Kidney (tissue), 14 donors: ENCODE data around the gene SOX5. TPM values are rescaled to one million over a fixed set of nuclear protein-coding genes. Genes with fewer than 3 reads are reported as not detected.
A peak's percentile ranks its signal among the peaks of the same experiment; 100 is the strongest.

ENCODE experiments used
- DNase-seq, 5 donors: peaks; one replicate each; pipeline ENCODE4 v3.0.0-alpha.2; 2013 to 2020
- FAIRE-seq: peaks from 2 replicates; lab custom pipeline; 2012; peaks lifted over from hg19 to GRCh38; lab: Jason Lieb, UNC
- H3K27ac ChIP-seq, 2 donors: one replicate each; pipeline ENCODE4 v1.7.0; 2013; ENCODE audit warnings: low read depth in 2 of 2, low read length in 2 of 2, inconsistent platforms in 1 of 2
- H3K27me3 ChIP-seq: one replicate; pipeline ENCODE4 v1.7.1; 2013; ENCODE audit warnings: low read length, inconsistent platforms; ENCODE audit not compliant: control insufficient read depth, insufficient read depth
- H3K36me3 ChIP-seq, 3 donors: one replicate each; pipeline versions ENCODE4 v1.7.0 to v1.7.1; 2013; ENCODE audit warnings: low read length in 3 of 3, control low read depth in 1 of 3, inconsistent platforms in 1 of 3; ENCODE audit not compliant: insufficient read depth in 3 of 3, control insufficient read depth in 2 of 3
- H3K4me1 ChIP-seq, 3 donors: one replicate each; pipeline versions ENCODE4 v1.7.0 to v1.7.1; 2013; ENCODE audit warnings: low read length in 3 of 3, inconsistent platforms in 1 of 3, low read depth in 1 of 3; ENCODE audit not compliant: control insufficient read depth in 2 of 3, insufficient read depth in 2 of 3
- H3K4me3 ChIP-seq, 3 donors: one replicate each; pipeline versions ENCODE4 v1.7.0 to v1.8.1; 2013; ENCODE audit warnings: low read length in 3 of 3, control low read depth in 1 of 3, inconsistent platforms in 1 of 3
- H3K9ac ChIP-seq, 3 donors: one replicate each; pipeline versions ENCODE4 v1.7.0 to v1.7.1; 2013; ENCODE audit warnings: low read length in 3 of 3, control low read depth in 1 of 3, inconsistent platforms in 1 of 3
- H3K9me3 ChIP-seq, 3 donors: one replicate each; pipeline versions ENCODE4 v1.7.0 to v1.7.1; 2013; ENCODE audit warnings: low read length in 3 of 3, control low read depth in 1 of 3, inconsistent platforms in 1 of 3; ENCODE audit not compliant: control insufficient read depth in 2 of 3, insufficient read depth in 1 of 3
- intact Hi-C: fragments of 100-400 bp; cut with DNase I; formaldehyde crosslinking; loops from one replicate; pipeline ENCODE4 v1.11.1; 2022
- polyA plus RNA-seq: library from polyadenylated mRNA; stranded (reverse); fragments of 350-450 nt; fragmentation: Illumina TruSeq; extraction: RNeasy Lipid Tissue Mini Kit (QIAGEN cat#74804); gene quantifications from one replicate; pipeline ENCODE4 v1.2.3, GENCODE V29; 2014; ENCODE audit warnings: low read depth, low replicate concordance; ENCODE audit not compliant: insufficient read depth
- total RNA-seq: library from RNA; stranded (reverse); fragmentation: NEBNext Ultra II Directional; extraction: Animal tissue kit (Norgen Biotek cat#: 25700); gene quantifications from one replicate; pipeline ENCODE4 v1.2.1, GENCODE V29; 2021
- TF ChIP-seq, protein P1 (sequence below): IDR thresholded peaks from 3 replicates; pipeline ENCODE4 v1.5.1; 2012; ENCODE audit warnings: mild to moderate bottlenecking, moderate library complexity, borderline replicate concordance; ENCODE audit not compliant: insufficient read depth; ENCODE audit errors: extremely low read depth
- donor health status: control.
- donor health status: control.
- donor health status: control.
- donor health status: control.
- donor health status: control.
- donor health status: DM: yes; HTN: yes; CAD: no.
- donor health status: Normal renal cell carcinoma (clear cell type).

The SOX5 gene
- total and polyA plus RNA-seq, 2 donors from 2014 or later: 0.54 to 10.8 TPM

DNA sequence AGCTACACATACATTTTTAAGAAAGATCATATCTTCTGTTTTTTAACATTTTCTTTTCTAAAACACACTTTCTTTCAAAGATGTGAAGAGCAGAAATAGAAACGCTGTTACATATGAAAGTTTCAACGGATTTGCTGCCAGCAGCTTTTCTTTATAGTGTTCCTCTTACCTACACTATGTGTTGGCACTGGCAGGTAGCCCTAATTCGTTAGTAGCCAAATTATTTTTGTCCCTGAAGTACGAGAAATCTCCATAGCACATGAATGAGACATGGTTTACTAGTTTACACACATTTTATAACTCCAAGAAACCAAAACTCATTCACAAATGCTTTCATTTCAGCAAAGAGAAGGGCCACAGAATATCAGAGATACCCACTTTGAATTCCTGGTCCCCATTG, 6.6 kb downstream of the SOX5 start:
- DNase-seq (no peak), FAIRE-seq (no peak)
- TF ChIP-seq, protein P1, sequence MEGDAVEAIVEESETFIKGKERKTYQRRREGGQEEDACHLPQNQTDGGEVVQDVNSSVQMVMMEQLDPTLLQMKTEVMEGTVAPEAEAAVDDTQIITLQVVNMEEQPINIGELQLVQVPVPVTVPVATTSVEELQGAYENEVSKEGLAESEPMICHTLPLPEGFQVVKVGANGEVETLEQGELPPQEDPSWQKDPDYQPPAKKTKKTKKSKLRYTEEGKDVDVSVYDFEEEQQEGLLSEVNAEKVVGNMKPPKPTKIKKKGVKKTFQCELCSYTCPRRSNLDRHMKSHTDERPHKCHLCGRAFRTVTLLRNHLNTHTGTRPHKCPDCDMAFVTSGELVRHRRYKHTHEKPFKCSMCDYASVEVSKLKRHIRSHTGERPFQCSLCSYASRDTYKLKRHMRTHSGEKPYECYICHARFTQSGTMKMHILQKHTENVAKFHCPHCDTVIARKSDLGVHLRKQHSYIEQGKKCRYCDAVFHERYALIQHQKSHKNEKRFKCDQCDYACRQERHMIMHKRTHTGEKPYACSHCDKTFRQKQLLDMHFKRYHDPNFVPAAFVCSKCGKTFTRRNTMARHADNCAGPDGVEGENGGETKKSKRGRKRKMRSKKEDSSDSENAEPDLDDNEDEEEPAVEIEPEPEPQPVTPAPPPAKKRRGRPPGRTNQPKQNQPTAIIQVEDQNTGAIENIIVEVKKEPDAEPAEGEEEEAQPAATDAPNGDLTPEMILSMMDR: no peak
- no peak overlapping the region for H3K4me3 ChIP-seq
- no peaks in the 10 kb centered on the region for H3K9me3 ChIP-seq
- no peaks in the 10 kb centered on the region for H3K27me3 ChIP-seq
- no peak overlapping the region for H3K27ac ChIP-seq
- no peaks in the 10 kb centered on the region for H3K4me1 ChIP-seq
- no peaks in the 10 kb centered on the region for H3K36me3 ChIP-seq
- no peak overlapping the region for H3K9ac ChIP-seq
- intact Hi-C loops: no loop called here

DNA sequence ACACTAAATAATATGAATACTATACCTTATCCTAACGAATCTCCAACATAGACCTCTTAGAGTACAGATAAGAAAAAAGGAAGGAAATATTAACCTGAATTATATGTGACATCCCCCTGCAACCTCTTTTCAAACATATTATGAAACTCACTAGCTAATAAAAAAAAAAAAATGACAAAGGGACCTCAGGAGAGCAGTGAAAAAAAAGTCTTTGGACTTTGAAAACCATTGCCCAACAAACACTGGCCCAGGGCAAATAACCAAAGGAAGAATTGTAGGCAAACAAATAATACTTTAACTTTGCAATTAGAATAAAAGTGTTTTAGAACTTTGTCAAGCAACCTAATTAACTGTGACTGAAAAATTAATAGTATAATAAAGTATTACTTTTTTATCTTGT, 7.7 kb downstream of the SOX5 start:
- FAIRE-seq (no peak), DNase-seq (no peak)
- H3K4me3 ChIP-seq: no peak overlapping the region
- H3K27me3 ChIP-seq: no peaks in the 10 kb centered on the region
- no peaks in the 10 kb centered on the region for H3K4me1 ChIP-seq
- H3K36me3 ChIP-seq: no peaks in the 10 kb centered on the region
- intact Hi-C loops: no loop called here
- H3K9ac ChIP-seq: no peak overlapping the region
- H3K9me3 ChIP-seq: no peaks in the 10 kb centered on the region
- no peak overlapping the region for H3K27ac ChIP-seq
- TF ChIP-seq, protein P1: no peak

DNA sequence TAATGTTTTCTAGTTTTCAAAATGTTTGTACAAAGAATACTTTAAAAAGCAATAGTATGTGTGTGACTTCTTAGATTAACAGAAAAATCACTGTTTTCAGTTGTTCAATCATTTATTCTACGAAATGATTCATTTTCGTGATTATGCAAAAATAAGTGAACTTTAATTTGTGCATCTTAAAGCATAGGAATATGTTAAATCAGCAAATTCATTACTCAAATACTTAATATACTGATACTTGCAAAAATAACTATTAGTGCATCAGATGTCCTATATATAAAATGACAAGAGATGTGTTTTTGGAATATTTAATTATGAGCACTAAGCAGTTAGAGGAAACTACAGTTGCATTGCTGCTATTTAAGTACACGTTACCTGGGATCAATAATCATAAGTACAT, 11.0 kb downstream of the SOX5 start:
- H3K4me3 ChIP-seq: no peak overlapping the region
- H3K36me3 ChIP-seq: no peaks in the 10 kb centered on the region
- H3K27me3 ChIP-seq: no peaks in the 10 kb centered on the region
- intact Hi-C loops: no loop called here
- no peaks in the 10 kb centered on the region for H3K4me1 ChIP-seq
- no peaks in the 10 kb centered on the region for H3K9me3 ChIP-seq
- FAIRE-seq: peak; percentile 15
- TF ChIP-seq, protein P1: no peak
- no peak overlapping the region for H3K9ac ChIP-seq
- no peak overlapping the region for H3K27ac ChIP-seq
- no peak for DNase-seq

DNA sequence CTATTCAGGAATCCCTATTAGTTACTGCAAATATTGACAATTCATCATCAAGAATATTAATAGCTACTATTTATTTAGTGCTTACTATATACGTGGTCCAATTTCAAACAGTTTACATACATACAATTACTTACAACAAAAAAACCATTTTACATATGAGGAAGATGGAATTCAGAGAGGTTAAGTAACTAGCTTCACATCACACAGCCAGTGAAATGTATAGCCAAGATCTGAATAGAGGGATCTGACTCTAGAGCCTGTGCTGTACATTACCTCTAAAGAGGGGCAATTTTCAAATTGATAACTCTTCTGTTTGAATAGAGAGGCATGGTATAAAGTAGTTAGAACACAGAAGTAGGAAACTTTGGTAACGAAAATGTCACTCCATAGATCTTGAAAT, 18.3 kb downstream of the SOX5 start:
- Histone ChIP-seq H3K36me3 (no peaks in the 10 kb centered on the region), H3K27me3 (no peaks in the 10 kb centered on the region), H3K4me3 (no peak overlapping the region), H3K27ac (no peak overlapping the region), H3K4me1 (no peaks in the 10 kb centered on the region), H3K9me3 (no peaks in the 10 kb centered on the region), H3K9ac (no peak overlapping the region)
- TF ChIP-seq, protein P1: no peak
- intact Hi-C loops: no loop called here
- FAIRE-seq (no peak), DNase-seq (no peak)
